Hepatic stellate cell (primary cell): ENCODE results near the gene BAIAP3.
"Not testable (repeated sequence)": the region's sequence is repeated elsewhere in the genome, so short reads cannot be mapped to it uniquely, and the experiment has no call there.

Experiments
- DNase-seq: peaks from one replicate; pipeline ENCODE4 v3.0.0; 2011; ENCODE audit warnings: low spot score

BAIAP3 gene

DNA sequence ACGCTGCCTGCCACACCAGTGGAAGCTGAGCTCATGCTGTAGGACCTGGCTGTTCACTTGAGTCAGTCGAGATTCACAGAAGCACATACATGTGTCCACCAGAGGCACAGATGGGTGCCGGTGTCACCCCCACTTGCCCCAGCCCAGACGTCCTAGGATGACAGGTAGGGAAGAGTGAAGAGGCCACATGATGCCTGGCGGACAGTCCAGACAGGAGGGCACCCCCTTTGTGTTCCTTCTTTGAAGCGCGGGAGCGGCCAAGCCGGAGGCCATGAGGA, 15.2 kb upstream of the BAIAP3 start:
- no peak for DNase-seq

DNA sequence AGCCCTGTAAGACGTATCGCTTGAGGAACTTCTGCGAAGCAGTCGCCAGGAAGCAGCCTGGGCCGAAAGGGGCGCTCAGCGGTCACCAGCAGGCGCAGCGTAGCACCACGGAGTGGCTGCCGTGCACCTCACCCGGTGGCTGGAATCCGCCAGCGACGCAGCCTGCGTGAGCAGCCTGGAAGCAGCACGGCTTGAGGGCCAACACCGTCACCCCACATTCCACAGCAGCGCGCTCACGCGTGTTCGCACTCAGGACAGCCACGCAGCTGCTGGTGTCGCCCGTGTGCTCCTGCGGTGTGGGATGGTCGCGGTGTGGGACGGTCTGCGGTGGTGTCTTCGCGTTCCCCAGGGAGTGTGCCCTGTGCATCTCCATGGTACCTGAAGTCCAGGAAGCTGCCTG, 14.4 kb upstream of the BAIAP3 start:
- DNase-seq, result no peak

DNA sequence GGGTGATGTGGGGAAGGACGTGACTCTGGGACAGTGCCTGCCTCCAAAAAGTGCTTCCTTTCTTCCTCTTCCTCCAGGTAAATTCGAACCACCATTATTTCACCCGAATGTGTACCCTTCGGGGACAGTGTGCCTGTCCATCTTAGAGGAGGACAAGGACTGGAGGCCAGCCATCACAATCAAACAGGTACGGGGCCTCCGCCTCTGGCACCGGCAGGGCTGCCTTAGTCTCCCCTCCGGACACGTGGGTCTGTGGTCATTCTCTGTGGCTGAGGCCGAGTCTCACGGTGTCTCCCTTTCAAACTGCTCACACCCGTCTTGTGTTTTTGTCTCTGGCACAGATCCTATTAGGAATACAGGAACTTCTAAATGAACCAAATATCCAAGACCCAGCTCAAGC, 13.3 kb upstream of the BAIAP3 start:
- DNase-seq, result no peak

DNA sequence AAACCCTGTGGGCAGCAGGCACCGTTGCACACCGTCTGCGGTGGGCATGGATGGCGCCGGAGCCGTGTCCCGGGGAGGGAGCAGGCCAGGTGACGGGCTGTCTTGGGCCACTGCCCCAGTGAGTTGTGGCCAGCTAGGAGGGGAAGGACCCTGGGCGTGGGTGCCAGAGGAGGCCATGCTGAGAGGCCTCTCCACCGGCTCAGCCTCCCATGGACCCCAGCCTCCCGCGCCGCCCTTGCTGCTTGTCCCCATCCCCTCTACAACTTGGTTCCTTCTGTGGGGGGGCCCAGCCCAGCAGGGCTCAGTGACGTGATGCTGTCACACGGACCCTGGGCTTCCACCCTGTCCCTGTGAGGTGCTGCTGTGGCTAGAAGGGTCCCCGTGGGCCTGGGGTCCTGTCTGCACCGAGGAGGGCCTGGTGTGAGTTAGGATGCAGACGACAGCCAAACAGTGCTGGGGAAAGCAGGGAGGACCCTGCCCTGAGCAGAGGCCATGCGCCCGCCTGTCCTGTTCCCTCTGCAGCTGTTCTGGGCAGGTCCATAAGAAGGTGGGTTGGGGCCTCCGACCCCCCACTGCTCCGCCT, 12.7 kb upstream of the BAIAP3 start:
- DNase-seq, result no peak

DNA sequence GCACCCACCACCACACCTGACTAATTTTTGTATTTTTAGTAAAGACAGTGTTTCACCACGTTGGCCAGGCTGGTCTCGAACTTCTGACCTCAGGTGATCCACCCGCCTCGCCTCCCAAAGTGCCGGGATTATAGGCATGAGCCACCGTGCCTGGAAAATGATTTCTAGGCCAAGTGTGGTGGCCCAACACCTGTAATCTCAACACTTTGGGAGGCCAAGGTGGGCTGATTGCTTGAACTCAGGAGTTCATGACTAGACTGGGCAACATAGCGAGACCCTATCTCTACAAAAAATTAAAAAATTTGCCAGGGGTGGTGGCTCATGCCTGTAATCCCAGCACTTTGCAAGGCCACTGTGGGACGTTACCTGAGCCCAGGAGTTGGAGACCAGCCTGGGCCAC, 11.0 kb upstream of the BAIAP3 start:
- DNase-seq, result no peak

DNA sequence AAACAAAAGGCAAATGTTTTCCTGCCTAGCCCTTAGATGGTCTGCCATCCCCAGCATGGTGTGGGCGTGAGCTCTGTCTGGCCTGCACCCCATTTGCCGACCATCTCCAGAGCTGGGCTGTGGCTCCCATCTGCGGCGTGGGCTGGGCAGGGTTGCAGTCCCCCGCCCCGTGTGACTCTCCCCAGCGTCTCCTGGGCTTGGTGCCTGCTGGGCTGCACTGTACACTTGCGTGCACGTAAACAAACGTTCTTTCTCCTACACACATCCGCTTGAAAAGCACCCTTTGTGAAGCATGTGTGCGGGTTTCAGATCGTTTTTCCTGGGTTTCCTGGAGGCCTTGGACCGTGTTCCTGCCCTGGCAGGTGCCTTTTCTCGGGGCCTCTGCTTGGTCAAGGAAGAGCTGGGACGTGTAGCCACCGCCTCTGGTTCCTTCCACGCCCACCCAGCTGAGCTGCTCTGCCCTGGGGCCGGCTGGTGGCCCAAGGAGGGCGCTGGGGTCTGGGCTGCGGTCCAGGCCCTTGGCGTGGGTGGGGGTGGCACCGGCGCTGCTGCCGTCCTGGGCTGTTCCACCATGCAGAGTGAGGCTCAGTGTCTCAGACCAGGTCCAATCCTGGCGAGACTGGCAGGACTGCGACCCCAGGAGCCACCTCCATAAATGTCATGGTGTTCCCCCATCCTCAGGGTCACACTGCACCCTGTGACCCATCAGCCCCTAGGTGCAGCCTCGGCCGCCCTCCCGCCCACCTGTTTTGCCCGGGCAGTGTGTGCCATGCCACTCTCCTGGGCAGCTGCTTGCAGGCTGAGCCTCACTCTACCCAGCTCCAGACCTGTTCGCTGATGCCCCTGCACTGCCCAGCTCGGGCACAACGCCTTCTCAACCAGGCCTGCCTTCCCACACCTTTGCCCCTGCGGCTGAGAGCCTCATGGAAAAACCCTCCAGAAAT, 9.9 kb upstream of the BAIAP3 start:
- no peak for DNase-seq

DNA sequence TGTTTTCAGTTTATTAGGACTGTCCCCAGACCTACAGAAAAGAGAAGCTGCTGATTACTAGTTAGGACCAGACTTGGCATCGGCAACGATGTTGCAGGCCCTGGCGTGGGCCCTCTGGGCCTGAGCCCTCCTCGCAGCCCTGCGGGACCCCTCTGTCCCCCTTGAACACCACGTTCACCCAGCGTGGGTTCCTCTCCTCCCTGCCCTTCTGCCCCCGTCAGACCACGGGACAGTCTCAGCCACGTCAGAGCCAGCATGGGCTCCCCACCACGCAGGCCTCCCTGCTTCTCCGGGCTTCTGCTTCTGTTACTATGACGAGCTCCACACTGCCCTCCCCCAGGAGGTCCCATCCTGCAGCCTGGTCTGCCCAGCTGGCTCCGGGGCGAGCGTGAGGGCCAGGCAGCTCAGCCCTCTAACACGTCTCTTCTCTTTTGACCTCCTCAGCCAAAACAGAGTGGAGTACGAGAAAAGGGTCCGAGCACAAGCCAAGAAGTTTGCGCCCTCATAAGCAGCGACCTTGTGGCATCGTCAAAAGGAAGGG, 9.1 kb upstream of the BAIAP3 start:
- no peak for DNase-seq

DNA sequence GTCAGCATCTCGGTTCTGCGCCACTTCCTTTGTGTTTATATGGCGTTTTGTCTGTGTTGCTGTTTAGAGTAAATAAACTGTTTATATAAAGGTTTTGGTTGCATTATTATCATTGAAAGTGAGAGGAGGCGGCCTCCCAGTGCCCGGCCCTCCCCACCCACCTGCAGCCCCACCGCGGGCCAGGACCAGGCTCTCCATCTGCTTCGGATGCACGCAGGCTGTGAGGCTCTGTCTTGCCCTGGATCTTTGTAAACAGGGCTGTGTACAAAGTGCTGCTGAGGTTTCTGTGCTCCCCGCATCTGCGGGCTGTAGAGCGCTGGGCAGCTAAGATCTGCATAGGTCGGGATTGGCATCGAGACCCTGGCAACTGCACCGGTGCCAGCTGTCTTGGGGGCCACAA, 8.2 kb upstream of the BAIAP3 start:
- DNase-seq, result no peak

DNA sequence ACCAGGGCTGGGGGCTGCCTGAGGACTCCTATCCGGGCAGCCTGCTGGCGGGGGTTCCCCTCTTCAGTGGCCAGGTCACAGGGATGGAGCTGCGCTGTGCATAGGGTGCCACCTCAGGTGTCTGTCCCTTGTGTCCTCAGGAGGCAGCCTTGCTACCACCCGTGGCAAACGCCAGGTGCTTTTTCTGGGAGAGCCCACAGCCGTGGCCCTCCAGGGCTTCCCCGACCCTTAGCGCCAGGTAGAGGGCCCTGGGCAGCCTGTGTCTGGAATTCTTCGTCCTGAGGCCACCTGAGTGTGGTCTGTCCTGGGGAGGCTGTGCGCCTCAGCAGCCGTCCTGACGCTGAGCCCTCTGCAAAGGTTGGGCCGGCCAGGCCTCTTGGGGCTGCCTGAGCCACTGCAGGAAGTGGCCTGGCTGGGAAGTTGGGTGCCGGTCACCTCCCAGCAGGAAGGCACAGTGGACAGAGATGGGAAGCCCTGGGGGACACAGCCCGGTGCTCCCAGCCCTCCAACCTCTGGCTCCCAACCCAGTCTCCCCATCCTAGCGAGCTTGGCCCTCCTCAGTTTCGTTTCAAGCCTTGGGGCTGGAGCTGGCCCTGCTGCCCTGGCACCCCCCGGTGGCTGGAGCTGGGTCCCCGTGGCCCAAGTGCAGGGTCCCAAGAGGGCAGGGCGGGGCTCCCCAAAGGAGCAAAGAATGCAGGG, 7.6 kb upstream of the BAIAP3 start:
- no peak for DNase-seq

DNA sequence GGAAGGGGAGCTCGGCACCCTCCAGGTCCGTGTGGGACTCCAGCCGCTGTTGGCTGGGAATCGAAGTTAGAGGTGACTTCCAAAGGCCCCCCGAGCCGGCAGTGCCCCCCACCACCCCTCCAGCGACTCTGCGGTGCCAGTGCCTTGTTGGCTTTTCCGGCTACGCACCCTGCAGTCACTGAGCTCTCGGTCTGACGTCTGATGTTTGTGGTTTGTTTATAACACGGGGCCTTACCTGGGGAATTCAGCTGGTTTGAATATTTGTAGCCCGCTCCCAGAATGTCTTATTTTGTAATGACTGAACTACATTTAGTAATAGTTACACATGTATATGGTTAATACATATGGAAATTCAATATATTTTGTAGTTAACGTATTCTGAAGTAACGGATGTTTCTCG, 7.1 kb upstream of the BAIAP3 start:
- DNase-seq, result no peak

DNA sequence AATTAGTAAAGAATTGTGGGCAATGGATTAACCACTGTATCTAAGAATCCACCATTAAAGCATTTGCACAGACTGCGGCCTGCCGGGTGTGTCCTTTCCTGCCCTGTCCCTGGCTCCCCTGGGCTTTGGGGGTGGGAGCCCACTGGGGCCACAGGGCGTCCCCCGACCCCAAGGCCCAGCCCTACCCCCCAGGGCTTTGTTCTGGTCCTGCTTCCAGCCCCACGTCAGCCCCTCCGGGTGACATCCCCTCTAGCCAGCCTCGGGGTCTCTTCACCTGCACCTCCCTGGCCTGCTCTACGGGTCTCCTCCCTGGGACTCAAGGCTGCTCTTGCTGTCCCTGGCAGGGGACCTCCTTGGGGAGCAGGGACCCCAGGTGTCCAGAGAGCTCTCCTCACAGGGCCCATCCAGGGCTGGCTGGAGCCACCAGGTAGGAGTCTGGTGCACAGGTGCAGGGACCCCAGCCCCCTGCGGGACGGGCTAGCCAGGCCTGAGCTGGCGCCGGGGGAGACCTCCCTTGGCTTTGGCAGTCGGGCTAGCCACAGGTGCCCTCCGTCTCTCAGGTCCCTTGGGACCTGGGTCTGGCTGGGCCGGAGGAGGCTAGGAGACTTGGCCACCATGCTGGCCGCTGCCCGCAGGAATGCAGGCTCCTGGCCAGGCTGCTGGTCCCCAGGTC, 6.4 kb upstream of the BAIAP3 start:
- DNase-seq, result no peak

DNA sequence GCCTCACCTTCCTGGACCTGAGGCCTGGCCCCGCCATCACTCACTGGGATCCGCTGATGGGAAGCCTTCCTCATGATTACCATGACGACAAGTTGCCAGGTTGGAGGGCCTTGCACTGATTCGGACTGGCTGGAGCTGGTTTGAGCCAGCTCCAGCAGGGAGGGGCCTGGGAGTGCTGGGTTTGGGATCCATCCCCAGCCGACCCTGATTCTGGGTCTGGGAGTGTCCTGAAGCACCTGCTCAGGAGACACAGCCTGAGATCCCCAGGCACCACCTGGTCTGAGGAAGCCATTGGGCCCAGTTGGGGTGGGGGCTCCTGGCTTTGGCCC, 5.9 kb upstream of the BAIAP3 start:
- DNase-seq, result no peak

DNA sequence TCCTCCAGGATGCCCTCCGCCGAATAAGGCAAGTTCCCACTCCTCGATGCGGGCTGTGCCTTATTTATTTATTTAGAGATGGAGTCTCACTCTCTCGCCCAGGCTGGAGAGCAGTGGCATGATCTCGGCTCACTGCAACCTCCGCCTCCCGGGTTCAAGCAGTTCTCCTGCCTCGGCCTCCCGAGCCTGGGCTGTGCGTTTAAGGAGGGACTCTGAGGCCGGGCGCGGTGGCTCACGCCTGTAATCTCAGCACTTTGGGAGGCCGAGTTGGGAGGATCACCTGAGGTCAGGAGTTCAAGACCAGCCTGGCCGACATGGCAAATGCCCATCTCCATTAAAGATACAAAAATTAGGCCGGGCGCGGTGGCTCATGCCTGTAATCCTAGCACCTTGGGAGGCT, 5.3 kb upstream of the BAIAP3 start:
- DNase-seq, result not testable (repeated sequence)

DNA sequence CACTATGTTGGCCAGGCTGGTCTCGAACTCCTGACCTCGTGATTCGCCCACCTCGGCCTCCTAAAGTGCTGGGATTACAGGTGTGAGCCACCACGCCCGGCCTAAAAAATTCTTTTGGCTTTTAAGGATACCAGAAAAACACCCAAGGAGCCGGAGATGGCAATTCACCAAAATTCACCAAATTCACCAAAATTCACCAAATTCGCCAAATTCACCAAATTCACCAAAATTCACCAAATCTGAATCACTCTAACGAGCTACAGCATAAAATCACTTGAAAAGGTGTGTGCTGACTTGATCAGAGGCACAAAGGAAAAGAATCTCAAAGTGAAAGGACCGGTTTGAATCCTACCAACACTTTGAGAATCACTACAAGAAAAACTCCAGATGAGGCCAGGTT, 4.5 kb upstream of the BAIAP3 start:
- not testable (repeated sequence) for DNase-seq

DNA sequence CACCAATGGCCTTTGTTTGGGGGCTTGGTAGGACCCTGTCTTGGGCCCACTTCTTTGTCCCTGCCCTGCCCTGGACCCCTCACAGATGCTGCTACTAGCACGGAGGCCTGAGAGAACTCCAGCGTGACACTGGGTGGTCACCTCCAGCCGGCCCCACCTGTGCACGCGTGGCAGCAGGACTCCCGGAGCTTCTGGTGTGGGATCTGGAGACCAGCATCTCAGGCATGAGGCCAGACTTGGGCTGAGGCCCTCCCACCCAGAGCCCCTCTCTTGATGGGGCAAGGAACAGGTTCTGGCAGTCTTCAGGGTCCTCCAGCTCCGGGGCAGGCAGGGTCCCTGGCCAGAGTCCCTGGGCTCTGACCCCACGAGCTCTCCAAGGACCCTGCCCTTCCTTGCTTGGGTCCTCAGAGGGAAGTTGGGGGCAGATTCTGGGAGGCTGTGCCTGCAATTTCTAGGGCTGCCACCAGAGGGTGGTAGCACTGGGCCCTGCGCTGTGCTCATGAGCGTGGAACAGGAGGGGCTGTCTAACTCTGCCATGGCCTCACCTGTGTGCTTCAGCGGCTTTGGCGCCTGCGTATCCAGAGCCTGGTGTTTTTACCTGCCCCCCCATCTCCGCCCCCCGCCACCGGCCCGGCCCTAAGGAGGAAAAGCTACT, 3.1 kb upstream of the BAIAP3 start:
- no peak for DNase-seq

DNA sequence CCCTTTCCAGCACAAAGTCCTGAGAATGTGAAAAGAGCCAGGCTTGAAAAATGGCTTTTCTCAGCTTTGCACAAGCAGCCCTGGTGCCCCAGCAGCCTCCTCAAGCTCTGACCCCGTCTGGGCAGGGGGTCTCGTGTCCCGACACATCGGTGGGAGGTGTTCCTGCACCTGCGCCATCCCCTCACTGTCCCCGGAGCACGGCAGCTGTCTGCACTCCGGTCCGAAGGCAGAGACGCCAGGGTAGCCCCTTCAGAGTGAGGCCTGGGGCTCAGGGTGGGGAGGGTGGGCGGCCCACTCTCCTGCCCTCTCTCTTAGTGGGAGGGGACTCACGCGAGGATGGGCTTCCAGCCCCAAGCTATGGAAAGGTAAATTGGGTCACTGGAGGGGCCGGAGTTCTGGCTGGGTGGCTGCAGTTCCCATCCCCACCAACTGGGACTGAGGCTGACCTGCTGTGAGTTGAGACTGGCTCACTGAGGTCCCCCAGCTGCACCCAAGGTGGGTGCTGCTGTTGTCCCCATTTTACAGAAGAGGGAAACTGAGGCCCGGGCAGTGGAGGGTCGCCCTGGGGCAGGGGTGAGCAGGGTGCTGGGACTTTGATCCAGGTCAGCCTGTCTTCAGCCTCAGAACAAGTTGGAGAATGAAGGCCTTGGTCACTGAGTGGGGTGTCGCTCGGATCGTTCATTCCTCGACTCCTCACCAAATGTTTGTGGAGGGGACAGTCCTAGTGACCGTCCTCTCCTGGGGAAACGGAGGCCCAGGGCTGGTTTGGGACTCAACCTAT, 2.3 kb upstream of the BAIAP3 start:
- DNase-seq, result no peak

DNA sequence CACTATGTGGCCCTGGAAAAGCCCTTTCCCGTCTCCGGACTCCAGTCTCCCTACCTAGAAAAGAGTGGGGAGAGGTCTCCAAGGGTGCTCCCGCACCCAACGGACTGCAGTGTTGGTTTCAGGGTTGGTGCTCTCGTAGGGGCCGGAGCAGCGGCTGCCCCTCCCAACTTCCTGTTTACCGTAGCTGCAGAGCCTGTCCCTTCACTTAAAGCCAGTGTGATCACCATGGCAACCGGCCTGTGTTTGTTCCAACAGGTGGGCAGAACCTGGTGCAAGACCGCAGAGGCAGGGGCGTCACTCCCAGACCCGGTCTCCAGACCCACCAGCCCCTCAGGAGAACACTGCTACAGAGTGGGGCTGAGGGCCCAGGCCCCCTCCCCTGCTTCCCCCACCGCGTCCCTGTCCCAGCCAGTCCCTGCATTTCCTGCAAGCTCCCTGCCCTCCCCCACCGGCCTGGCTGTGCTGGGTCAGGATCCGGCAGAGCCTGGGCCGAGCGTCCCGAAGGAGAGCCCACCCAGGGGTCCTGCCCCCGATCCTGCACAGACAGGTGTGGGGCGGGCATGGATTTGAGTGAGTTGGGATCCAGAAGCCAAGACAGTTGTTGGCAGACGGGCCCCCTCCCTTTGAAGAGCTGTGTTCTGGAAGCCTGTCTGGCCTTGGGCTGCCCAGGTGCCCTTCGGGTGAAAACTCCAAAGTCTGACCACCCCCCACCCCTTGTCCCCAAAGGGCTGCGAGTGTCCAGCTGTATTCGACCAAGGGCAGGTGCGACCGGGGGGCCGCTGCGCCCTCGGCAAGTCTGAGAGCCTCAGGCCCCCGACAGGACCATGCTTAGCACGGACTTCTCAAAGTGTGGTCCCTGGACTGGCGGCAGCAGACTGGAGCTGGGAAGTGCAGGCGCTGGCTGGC, 1.5 kb upstream of the BAIAP3 start:
- DNase-seq, result peak; percentile 89

DNA sequence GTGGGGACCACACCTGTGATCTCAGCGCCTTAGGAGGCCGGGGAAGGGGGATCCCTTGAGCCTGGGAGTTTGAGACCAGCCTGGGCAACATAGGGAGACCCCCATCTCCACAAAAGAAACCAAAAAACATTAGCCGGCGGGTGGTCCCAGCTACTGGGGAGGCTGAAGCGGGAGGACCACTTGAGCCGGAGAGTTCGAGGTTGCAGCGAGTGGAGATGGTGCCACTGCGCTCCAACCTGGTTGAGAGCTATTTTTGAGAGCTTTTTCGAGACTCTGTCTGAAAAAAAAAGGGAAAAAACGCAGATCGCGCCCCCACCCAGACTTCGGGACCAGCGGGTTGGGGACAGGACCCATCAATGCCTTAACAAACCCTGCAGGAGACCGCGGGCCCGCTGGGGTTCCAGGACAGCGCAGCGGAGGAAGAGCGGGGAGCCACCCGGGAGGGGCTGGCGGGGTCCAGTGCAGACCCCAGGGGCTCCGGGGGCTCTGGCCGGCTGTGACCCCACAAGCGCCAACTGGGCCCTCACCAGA, 762 bp upstream of the BAIAP3 start:
- no peak for DNase-seq

DNA sequence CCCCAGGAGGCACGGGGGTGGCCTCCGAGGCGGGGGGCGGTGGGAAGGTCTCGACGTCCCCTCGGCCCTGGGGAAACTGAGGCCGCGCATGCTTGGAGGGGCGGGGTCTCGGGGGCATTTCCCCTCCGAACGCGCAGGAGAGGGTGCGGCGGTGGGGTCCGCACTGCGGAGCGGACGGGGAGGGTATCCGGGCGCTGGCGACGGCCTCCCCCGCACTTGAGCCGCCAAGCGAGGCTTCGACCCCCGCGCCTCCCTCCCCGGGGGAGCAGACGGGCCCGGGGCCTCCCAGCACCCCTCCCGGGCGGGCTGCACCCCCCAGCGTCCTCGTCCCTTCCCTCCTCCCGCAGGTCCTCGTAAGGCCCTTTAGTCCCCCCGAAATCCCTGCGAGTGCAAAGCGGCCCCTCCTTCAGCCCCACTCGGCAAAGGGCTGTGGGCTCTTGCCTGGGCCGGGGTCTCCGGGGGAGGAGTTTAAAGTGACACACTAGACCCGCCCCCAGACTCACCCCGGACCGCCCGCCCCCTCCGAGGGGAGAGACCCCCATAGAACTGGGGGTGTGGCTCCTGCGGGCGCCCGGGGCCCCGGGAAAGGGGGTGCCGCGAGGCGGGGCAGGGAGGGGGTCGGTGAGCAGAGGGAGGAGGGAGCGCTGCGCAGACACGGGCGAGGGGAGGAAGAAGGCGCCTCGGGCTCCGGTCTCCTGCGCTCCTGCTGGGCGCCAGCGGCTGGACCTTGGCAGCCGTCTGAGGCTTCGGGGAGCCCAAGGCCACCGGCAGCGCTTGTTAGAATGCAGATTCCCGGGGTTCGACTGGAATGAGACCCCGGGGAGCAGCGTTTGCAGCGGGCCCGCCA, 632 bp downstream of the BAIAP3 start:
- DNase-seq, result no peak
